SK-MEL-5 (cell line): ENCODE measurements around the gene FAM3D. TPM values are rescaled to one million over a fixed set of nuclear protein-coding genes. Genes with fewer than 3 reads are reported as not detected.

Source experiments
- DNase-seq: peaks from one replicate; pipeline ENCODE4 v3.0.0-alpha.2; 2016; ENCODE audit warnings: low read depth, low spot score
- in situ Hi-C: cut with HindIII; loops from 2 replicates; pipeline ENCODE4 v1.10.0; 2016; ENCODE audit warnings: low sequenced_read_pairs, high pct_unique_total_duplicates, low pct_unique_long_range_greater_than_20kb
- total RNA-seq: library from RNA; depleted of rRNA; stranded (reverse); fragments of >200 nt; shearing (Covaris generic); gene quantifications from 2 replicates; pipeline ENCODE4 v1.2.3, GENCODE V29; 2014

The FAM3D gene
- total RNA-seq, 1 experiment from 2014 or later = not detected

GRCh38 chr3:58622436-58622835 is 44.1 kb downstream of the FAM3D start:
- in situ Hi-C loops = no loop called here
- DNase-seq = no peak

GRCh38 chr3:58621086-58621830 is 45.3 kb downstream of the FAM3D start:
- no peak for DNase-seq
- in situ Hi-C loops = no loop called here

GRCh38 chr3:58620421-58620820 is 46.2 kb downstream of the FAM3D start:
- in situ Hi-C loops = no loop called here

DNA sequence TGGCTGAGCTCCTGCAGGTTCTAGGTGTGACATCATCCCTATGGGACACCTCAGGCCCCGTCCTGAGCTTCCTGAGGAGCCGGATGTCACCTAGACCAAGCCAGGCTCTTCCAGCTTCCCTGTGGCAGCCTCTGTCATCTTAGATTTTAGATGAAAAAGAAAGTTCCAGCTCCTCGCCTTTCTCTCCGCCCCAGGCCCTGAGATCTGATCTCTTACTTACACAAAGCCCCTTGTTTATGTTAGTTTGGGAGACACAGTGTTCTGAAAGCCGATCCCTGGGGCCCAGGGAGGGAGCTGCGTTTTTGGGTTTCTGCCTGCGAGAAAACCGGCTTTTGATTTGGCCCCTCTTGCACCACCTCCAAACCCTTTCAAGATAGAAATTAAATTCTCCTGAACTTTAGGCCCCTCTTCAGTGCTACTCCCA is 49.2 kb downstream of the FAM3D start:
- in situ Hi-C loops = no loop called here

More at GRCh38 chr3:58620421-58620820, 46.2 kb downstream of the FAM3D start:
- no peak for DNase-seq

GRCh38 chr3:58613236-58614132 is 53.1 kb downstream of the FAM3D start:
- DNase-seq = no peak

More for the DNA sequence above, 49.2 kb downstream of the FAM3D start:
- peak; percentile 24 for DNase-seq

GRCh38 chr3:58612830-58613229 is 53.7 kb downstream of the FAM3D start:
- DNase-seq = no peak
- in situ Hi-C loops = no loop called here

More at GRCh38 chr3:58613236-58614132, 53.1 kb downstream of the FAM3D start:
- in situ Hi-C loops = no loop called here

- no peak for DNase-seq
- in situ Hi-C loops = no loop called here
These were observed 56.6 kb downstream of the FAM3D start for GRCh38 chr3:58609990-58610389.

- DNase-seq = no peak
- in situ Hi-C loops = no loop called here
These were observed 57.9 kb downstream of the FAM3D start for GRCh38 chr3:58608648-58609047.

DNA sequence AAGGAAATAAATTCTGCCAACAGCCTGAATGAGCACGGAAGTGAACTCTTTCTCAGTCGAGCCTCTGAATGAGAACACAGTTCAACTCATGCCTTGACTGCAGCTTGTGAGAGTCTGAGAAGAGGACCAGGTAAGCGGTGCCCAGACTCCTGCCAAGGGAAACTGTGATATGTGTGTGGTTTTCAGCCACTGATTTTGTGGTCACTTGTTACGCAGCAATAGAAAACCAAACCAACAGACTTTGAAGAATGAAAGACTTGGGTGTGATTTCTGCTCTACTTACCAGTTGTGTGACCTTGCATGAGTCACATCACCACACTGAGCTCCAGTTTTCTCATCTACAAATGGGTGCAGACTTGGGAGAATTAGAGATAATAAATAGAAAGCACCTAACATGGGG is 58.8 kb downstream of the FAM3D start:
- no peak for DNase-seq
- in situ Hi-C loops = no loop called here

GRCh38 chr3:58606693-58607092 is 59.9 kb downstream of the FAM3D start:
- DNase-seq = no peak
- in situ Hi-C loops = no loop called here

- in situ Hi-C loops = no loop called here
- DNase-seq = no peak
These were observed 62.5 kb downstream of the FAM3D start for GRCh38 chr3:58604031-58604430.

DNA sequence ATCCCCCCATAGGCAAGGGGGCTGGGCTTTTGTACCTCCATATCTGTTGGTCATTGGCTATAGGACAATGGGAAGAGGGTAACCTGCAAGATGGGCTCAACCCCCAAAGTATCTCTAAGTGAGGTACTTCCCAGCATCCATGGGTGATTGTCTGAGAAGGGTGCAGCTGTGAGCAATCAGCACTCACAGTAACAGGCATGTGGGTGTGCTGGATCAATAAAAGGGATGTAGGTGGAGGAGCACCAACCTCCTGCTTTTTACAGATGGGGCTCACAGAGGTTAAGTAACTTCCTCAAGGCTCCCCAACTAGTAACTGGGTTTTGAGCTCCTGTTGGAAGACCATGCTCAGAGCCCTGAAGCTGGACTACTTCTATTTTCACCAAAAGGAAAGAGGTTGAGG is 63.0 kb downstream of the FAM3D start:
- no peak for DNase-seq
- in situ Hi-C loops = no loop called here

GRCh38 chr3:58597770-58598310 is 68.7 kb downstream of the FAM3D start:
- no peak for DNase-seq
- in situ Hi-C loops = no loop called here

DNA sequence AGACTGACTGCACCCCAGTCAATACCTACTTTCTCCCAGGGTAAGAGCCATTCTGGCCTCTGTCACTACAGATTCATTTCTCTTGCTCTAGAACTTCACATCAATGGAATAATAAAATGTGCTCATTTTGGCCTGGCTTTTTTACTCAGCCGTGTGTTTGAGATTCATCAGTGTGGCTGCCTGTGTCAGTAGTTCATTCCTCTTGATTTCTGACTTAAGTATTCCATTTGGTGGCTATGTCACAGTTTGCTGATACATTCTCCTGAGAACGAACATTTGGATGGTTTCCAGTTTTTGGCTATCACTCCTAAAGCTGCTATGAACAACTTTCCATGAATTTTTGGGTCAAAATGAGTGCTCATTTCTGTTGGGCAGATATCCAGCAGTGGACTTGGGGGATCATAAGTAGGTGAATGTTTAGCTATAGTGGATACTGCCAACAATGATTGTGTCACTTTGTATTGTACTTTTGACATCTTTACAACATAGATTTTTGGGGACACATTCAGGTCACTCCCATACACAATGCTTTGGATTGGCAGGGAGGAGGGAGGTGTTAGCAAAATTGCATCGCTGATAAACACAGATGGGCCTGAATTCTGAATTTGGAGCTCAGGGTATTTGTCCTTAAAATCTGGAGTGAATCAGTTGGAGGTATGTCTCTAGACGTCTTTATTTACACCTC is 69.6 kb downstream of the FAM3D start:
- DNase-seq = no peak
- in situ Hi-C loops = no loop called here

DNA sequence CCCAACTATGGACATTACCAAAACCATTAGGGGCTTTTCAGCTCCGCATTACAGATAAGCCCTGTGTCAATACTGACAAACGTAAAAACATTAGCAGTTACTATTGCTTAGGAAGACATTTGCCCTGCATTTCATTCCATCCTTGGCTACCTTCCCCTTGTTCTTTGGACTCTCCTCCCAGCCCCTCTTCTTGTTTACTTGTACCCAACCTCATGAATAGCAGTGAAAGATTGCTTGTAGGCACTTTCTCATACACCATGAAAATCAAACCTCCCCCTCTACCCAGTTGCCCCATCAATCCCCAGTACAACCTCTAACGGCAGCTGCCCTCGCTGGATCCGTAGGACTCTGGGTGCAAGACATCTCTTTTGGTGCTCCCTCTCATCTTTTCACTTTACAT is 72.5 kb downstream of the FAM3D start:
- in situ Hi-C loops = no loop called here

DNA sequence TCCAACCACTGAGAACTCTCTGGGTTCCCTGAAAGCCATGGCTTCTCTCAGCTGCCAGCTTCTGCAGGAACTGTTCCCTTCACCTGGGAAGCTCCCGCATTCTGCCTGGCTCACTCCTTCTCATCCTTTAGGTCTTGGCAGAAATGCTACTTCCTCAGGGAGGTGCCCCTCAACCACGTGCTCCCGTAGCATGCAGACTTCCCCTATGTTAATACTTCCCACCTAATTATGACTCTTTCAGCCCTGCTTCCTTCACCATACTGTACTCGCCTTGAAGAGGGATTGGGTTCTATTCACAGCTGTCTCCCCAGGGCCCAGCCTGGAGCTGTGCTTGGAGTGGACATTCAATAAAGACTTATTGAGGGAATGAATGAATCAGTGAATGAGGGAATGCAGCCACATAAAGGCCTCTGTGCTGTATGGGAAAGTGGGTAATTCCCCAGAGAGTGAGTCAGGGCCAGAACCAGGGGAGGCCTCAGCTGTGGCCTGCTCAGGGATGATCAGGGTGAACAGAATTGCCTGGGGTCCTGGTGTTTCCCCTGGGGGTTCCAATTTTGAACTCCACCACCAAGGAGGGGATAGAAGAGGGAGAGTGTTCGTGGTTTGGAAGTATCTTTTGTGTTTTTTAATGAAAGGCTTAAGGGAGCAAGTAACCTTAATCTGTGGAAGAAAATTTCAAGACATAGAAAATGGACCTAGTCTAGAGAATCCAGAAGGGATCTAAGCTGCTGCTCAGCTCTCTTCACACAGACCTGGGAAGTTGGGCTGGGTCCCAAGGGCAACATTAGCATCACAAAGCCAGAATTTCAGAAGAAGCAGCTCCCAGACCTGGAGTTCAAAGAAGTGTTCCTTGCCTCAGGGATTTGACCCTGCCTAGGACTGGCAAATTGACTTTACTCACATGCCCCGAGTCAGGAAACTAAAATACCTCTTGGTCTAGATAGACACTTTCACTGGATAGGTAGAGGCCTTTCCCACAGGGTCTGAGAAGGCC is 74.8 kb downstream of the FAM3D start:
- peak; percentile 32 for DNase-seq
- in situ Hi-C loops = no loop called here

More for the DNA sequence above, 72.5 kb downstream of the FAM3D start:
- no peak for DNase-seq
